ENCODE results near the gene CPXM2. TPM values are rescaled to one million over a fixed set of nuclear protein-coding genes. Genes with fewer than 3 reads are reported as not detected.

The CPXM2 gene
- total and polyA plus RNA-seq, 2 donors (not counting 1 experiment from before 2014, with no cell fraction given): not detected

GRCh38 chr10:123841115-123841514 lies 50.5 kb downstream of the CPXM2 start:
- no peaks in the 10 kb centered on the region for H3K79me2 ChIP-seq (ENCODE audit: control insufficient read depth, insufficient read depth, low read length)
- H3K27ac ChIP-seq (ENCODE audit: low read length in 2 of 2): no peak overlapping the region
- H3K27me3 ChIP-seq (replicated peaks in 1 of 4; ENCODE audit: control extremely low read depth in 1 of 4, control insufficient read depth in 3 of 4, insufficient read depth in 4 of 4, low read length in 3 of 4): peaks cover 0 to 6% (median 2%) of the 10 kb centered on the region in 4 experiments
- no peak overlapping the region for H2AFZ ChIP-seq (ENCODE audit: insufficient read depth, low read depth, low read length, poor library complexity, severe bottlenecking)
- H3K4me1 ChIP-seq (ENCODE audit: control insufficient read depth in 2 of 2, insufficient read depth in 2 of 2, low read length in 2 of 2): no peaks in the 10 kb centered on the region
- no peak overlapping the region for H3K4me3 Mint-ChIP-seq
- no peak overlapping the region for H3K27ac Mint-ChIP-seq
- POLR2A ChIA-PET: no interaction called here
- H3K27me3 Mint-ChIP-seq: peaks cover 29% of the 10 kb centered on the region
- no peak overlapping the region for H3K9ac ChIP-seq (ENCODE audit: low read length)
- H3K9me3 Mint-ChIP-seq (ENCODE audit: insufficient read depth): no peaks in the 10 kb centered on the region
- TF ChIP-seq EZH2 (IDR thresholded peaks at IDR 0.05; ENCODE audit: borderline replicate concordance, insufficient read depth, low read depth, low read length, poor library complexity, severe bottlenecking) (no peak), CTCF (IDR thresholded peaks at IDR 0.05) (no peak)
- no peaks in the 10 kb centered on the region for H3K4me1 Mint-ChIP-seq
- no peak for ATAC-seq (ENCODE audit: low read depth)
- intact Hi-C loops (cut with micrococcal nuclease): no loop called here
- no peak overlapping the region for H3K4me2 ChIP-seq (replicated peaks; ENCODE audit: low read depth, low read length, poor library complexity, severe bottlenecking)
- DNase-seq: no peak
- WGBS (ENCODE audit: insufficient coverage): no CpG with 5 or more reads among the region's 9 CpGs
- H4K20me1 ChIP-seq (ENCODE audit: control insufficient read depth, insufficient read depth, low read length, poor library complexity, severe bottlenecking): no peaks in the 10 kb centered on the region
- H3K36me3 ChIP-seq (replicated peaks in 1 of 2; ENCODE audit: control extremely low read depth in 1 of 2, control insufficient read depth in 1 of 2, extremely low read depth in 1 of 2, insufficient read depth in 2 of 2, low read length in 1 of 2): no peaks in the 10 kb centered on the region
- CTCF ChIA-PET: no interaction called here
- H3K4me3 ChIP-seq (ENCODE audit: control extremely low read depth in 1 of 5, extremely low read depth in 1 of 5, insufficient read depth in 1 of 5, low read depth in 2 of 5, low read length in 4 of 5): no peak overlapping the region
- H3K9me3 ChIP-seq (ENCODE audit: control extremely low read depth in 1 of 3, control insufficient read depth in 2 of 3, insufficient read depth in 1 of 3, low read length in 2 of 3): peaks cover 0 to 6% (median 3%) of the 10 kb centered on the region in 3 donors

- no peaks in the 10 kb centered on the region for H3K79me2 ChIP-seq (ENCODE audit: control insufficient read depth, insufficient read depth, low read length)
- no peaks in the 10 kb centered on the region for H3K4me1 Mint-ChIP-seq
- WGBS (ENCODE audit: insufficient coverage): 88% methylated on average over 3 of the region's 4 CpGs
- DNase-seq (no peak), ATAC-seq (ENCODE audit: low read depth) (no peak)
- peaks cover 0 to 6% (median 3%) of the 10 kb centered on the region in 3 donors for H3K9me3 ChIP-seq (ENCODE audit: control extremely low read depth in 1 of 3, control insufficient read depth in 2 of 3, insufficient read depth in 1 of 3, low read length in 2 of 3)
- H3K4me3 Mint-ChIP-seq: no peak overlapping the region
- H3K4me1 ChIP-seq (ENCODE audit: control insufficient read depth in 2 of 2, insufficient read depth in 2 of 2, low read length in 2 of 2): no peaks in the 10 kb centered on the region
- H4K20me1 ChIP-seq (ENCODE audit: control insufficient read depth, insufficient read depth, low read length, poor library complexity, severe bottlenecking): no peaks in the 10 kb centered on the region
- no peak overlapping the region for H3K9ac ChIP-seq (ENCODE audit: low read length)
- H3K36me3 ChIP-seq (replicated peaks in 1 of 2; ENCODE audit: control extremely low read depth in 1 of 2, control insufficient read depth in 1 of 2, extremely low read depth in 1 of 2, insufficient read depth in 2 of 2, low read length in 1 of 2): no peaks in the 10 kb centered on the region
- POLR2A ChIA-PET: no interaction called here
- CTCF ChIA-PET: no interaction called here
- peaks cover 0 to 6% (median 2%) of the 10 kb centered on the region in 4 experiments for H3K27me3 ChIP-seq (replicated peaks in 1 of 4; ENCODE audit: control extremely low read depth in 1 of 4, control insufficient read depth in 3 of 4, insufficient read depth in 4 of 4, low read length in 3 of 4)
- no peak overlapping the region for H3K4me2 ChIP-seq (replicated peaks; ENCODE audit: low read depth, low read length, poor library complexity, severe bottlenecking)
- TF ChIP-seq EZH2 (IDR thresholded peaks at IDR 0.05; ENCODE audit: borderline replicate concordance, insufficient read depth, low read depth, low read length, poor library complexity, severe bottlenecking) (no peak), CTCF (IDR thresholded peaks at IDR 0.05) (no peak)
- intact Hi-C loops (cut with micrococcal nuclease): no loop called here
- no peak overlapping the region for H3K27ac Mint-ChIP-seq
- no peak overlapping the region for H3K4me3 ChIP-seq (ENCODE audit: control extremely low read depth in 1 of 5, extremely low read depth in 1 of 5, insufficient read depth in 1 of 5, low read depth in 2 of 5, low read length in 4 of 5)
- no peak overlapping the region for H2AFZ ChIP-seq (ENCODE audit: insufficient read depth, low read depth, low read length, poor library complexity, severe bottlenecking)
- H3K9me3 Mint-ChIP-seq (ENCODE audit: insufficient read depth): no peaks in the 10 kb centered on the region
- H3K27ac ChIP-seq (ENCODE audit: low read length in 2 of 2): no peak overlapping the region
- H3K27me3 Mint-ChIP-seq: peaks cover 29% of the 10 kb centered on the region
Measured at GRCh38 chr10:123840714-123841113, 50.9 kb downstream of the CPXM2 start.
